A172 (cell line): ENCODE data around the gene TUBD1. TPM values are rescaled to one million over a fixed set of nuclear protein-coding genes. Genes with fewer than 3 reads are reported as not detected.
A peak's percentile ranks its signal among the peaks of the same experiment; 100 is the strongest.
"Not testable (repeated sequence)": the region's sequence is repeated elsewhere in the genome, so short reads cannot be mapped to it uniquely, and the experiment has no call there.

Experiments used
- DNase-seq: peaks from one replicate; pipeline ENCODE4 v3.0.0-alpha.2; 2015; ENCODE audit warnings: low spot score
- total RNA-seq: library from RNA; depleted of rRNA; stranded (reverse); fragments of >200 nt; shearing (Covaris generic); gene quantifications from 2 replicates; pipeline ENCODE4 v1.2.3, GENCODE V29; 2014

Gene TUBD1
- total RNA-seq, 1 experiment from 2014 or later, result 19.2 TPM

DNA sequence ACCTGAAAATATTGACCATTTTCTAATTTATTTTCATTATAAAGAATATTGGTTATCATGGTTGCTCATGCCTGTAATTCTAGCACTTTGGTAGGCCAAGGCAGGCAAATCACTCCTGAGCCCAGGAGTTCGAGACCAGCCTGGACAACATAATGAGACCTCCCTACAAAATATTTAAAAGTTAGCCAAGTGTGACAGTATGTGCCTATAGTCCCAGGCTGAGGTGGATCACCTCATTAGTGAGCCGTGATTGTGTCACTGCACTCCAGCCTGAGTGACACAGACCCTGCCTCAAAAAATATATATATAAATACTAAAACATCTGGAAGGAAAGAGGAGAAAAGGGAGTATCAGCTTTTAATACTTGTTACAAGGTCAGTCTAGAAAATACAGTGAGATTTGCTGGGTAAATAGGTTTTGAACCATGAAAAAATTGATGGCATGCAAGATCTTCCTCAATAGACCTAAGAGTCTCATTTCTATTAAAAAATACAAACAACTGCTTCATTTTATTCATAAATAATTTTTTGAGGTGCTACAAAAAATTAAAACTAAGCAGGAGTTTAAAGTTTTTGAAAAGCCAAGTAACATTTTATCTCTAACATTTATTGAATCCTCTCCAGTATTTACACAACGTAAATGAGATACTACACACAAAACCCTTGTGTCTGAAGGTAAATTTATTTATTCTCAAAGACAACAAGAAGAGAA, 47.7 kb downstream of the TUBD1 start:
- DNase-seq, result peak; percentile 60

- DNase-seq, result peak; percentile 93
These were observed 49.7 kb downstream of the TUBD1 start for GRCh38 chr17:59842901-59843652.

DNA sequence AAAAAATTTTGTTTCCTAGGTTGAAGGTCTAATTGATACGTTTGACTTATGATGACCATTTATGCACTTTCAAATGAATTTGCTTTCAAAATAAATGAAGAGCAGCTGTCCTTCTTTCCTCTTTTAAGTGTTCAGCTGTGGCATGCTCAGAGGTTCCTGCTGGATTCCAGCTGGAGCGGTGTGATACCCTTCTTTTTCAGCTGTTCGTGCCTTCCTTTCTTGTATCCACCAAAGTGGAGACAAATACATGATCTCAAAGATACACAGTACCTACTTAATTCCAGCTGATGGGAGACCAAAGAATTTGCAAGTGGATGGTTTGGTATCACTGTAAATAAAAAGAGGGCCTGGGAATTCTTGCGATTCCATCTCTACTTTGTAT, 50.9 kb downstream of the TUBD1 start:
- not testable (repeated sequence) for DNase-seq

- not testable (repeated sequence) for DNase-seq
These were observed 51.5 kb downstream of the TUBD1 start for GRCh38 chr17:59841091-59841881.

GRCh38 chr17:59840329-59841090, 52.2 kb downstream of the TUBD1 start:
- no peak for DNase-seq

- DNase-seq, result no peak
These were observed 53.0 kb downstream of the TUBD1 start for GRCh38 chr17:59839651-59840328.

GRCh38 chr17:59838052-59838916, 54.5 kb downstream of the TUBD1 start:
- DNase-seq, result peak; percentile 55

GRCh38 chr17:59837308-59838051, 55.3 kb downstream of the TUBD1 start:
- DNase-seq, result peak; percentile 100

DNA sequence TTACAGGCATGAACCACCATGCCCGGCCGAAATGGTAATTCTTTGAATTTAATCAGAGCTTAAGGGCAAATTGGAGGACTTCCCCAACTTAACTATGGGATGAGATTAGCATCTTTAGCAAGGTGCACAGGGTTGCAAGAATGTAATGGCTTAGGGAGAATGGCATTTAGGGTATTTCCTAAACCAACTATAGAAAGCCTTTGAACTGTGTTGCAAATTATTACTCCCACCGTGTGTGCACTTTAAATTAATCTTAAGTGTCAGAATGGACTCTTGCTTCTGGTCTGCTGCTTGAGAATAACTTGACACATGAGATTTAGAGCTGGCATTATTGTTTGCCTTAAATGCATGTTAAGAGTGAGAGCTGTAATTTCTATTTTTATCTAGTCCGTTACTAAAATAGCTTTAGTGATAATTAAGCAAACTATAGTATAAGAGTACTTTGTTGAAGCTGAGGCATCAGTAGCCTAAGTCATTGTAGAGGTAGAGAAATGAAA, 59.8 kb downstream of the TUBD1 start:
- peak; percentile 96 for DNase-seq

DNA sequence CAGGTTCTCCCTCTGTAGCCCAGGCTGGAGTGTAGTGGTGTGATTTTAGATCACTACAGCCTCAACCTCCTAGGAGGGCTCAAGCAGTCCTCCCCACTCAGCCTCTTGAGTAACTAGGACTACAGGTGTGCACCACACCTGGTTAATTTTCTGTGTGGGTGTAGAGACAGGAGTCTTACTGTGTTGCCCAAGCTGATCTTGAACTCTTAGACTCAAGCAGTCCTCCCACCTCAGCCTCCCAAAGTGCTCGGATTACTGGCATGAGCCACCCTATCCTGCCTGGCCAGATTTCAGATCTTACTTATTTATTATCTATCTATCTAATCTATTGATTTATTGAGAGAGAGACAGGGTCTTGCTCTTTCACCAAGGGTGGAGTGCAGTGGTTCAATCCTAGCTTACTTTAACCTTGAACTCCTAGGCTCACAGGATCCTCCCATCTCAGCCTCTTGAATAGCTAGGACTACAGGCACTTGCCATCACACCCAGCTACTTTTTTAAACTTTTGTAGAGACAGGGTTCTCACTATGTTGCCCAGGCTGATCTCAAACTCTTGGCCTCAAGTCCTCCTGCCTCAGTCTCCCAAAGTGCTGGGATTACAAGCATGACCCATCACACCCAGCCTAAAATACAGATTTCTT, 61.8 kb downstream of the TUBD1 start:
- DNase-seq, result no peak

GRCh38 chr17:59830007-59830630, 62.6 kb downstream of the TUBD1 start:
- DNase-seq, result peak; percentile 71

- peak; percentile 100 for DNase-seq
These were observed 63.3 kb downstream of the TUBD1 start for GRCh38 chr17:59829217-59830006.

DNA sequence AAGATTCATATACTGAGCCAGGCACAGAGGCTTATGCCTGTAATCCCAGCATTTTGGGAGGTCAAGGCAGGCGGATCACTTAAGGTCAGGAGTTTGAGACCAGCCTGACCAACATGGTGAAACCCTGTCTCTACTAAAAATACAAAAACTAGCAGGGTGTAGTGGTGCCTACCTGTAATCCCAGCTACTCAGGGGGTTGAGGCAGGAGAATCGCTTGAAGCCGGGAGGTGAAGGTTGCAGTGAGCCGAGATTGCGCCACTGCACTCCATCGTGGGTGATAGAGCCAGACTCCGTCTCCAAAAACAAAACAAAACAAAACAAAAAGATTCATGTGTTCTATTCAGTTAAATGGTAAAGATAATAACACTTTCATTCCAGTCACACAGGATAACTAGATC, 63.9 kb downstream of the TUBD1 start:
- DNase-seq, result not testable (repeated sequence)

DNA sequence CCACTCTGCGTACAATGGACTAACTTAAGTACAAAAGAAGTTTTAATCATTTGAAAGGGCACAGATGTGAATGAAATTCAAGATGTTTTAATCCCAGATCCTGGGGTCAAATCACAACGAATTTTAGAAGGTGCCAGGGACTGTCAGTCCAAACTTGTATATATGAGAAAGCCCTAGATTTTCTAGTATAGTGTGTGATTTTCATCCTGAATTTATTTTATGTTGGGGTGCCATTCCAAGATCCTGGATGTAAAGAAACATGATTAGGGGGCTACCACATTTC, 64.3 kb downstream of the TUBD1 start:
- DNase-seq, result no peak

DNA sequence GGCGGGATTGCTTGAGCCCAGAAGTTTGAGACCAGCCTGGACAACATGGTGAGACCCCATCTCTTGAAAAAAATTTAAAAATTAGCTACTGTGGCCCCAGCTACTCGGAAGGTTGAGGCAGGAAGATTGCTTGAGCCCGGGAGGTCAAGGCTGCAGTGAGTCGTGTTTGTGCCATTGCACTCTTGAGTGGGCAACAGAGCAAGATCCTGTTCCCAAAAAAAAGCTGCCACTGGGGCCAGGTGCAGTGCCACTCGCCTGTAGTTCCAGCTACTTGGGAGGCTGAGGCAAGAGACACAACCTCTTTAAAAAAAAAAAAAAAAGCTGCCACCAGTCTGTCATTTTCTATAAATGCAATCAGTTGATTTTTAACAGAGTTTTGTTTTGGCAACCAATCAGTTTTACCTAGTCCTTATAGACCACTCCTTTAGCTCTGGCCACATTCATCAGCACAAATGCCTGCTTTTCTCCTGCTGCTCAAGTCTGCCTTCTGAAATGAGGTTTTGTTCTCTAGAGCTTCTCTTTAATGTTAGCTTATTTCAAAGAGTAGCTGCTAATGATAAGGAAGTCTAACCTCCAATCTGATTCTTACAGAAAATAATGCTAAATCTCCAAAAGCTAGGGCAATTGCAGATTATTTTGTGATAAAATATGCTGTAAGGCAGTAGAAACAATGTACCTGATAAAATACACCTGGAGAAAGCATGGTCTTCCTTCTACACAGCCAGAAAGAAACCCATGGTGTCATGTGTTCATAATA, 64.8 kb downstream of the TUBD1 start:
- no peak for DNase-seq

DNA sequence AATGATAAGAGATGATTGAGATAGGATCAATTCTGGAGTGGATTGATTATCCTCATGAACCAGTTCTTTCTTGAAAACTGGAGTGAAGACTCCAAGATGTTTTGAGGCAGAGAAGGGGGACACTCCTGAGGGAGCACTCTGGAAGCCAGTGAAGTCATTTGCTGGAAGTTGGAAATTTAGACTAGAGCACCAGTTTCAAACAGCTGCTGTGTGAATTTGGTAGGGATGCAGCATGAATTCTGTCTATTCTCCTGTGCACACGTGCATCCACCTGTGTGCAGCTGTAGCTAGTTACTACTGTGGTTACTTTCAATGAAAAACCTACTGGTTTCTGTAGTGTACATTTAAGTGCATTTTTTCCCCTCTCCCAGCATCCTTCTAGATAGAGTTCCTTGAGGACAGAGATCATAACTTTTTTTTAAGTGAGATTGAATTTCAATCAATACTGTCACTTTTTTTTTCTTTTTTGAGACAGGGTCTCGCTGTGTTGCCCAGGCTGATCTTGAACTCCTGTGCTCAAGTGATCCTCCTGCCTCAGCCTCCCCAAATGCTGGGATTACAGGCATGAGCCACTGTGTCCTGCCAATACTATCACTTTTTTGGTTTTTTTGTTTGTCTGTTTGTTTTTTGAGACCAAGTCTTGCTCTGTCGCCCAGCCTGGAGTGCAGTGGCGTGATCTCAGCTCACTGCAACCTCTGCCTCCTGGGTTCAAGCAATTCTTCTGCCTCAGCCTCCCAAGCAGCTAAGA, 65.9 kb downstream of the TUBD1 start:
- DNase-seq, result no peak
